WTC11 (cell line): ENCODE data around the gene EEF2.

Experiments used
- MAX ChIP-seq: sonication (generic); formaldehyde crosslinking; IDR thresholded peaks from 2 replicates; pipeline ENCODE4 v1.8.0; 2022; ENCODE audit warnings: mild to moderate bottlenecking, missing genetic modification reagents
- NFE2L1 ChIP-seq: sonication (generic); formaldehyde crosslinking; IDR thresholded peaks from 2 replicates; pipeline ENCODE4 v1.8.1; 2023; ENCODE audit warnings: missing genetic modification reagents
- RELA ChIP-seq: sonication (generic); formaldehyde crosslinking; IDR thresholded peaks from 2 replicates; pipeline ENCODE4 v1.8.1; 2022; ENCODE audit warnings: missing genetic modification reagents, mild to moderate bottlenecking, borderline replicate concordance
- SP1 ChIP-seq: sonication (generic); formaldehyde crosslinking; conservative IDR thresholded peaks from 2 replicates; pipeline ENCODE4 v1.8.1; 2022; ENCODE audit warnings: missing genetic modification reagents
- TF ChIP-seq, protein P1 (sequence below): sonication (generic); formaldehyde crosslinking; conservative IDR thresholded peaks from 2 replicates; pipeline ENCODE4 v1.8.1; 2022; ENCODE audit warnings: mild to moderate bottlenecking, missing genetic modification reagents

- TF ChIP-seq MAX (CRISPR knock-in tag) (no peak), NFE2L1 (CRISPR knock-in tag) (no peak), RELA (no peak), SP1 (CRISPR knock-in tag) (no peak)
- TF ChIP-seq, protein P1, sequence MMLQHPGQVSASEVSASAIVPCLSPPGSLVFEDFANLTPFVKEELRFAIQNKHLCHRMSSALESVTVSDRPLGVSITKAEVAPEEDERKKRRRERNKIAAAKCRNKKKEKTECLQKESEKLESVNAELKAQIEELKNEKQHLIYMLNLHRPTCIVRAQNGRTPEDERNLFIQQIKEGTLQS (CRISPR knock-in tag), result no peak
Observed at GRCh38 chr19:4012092-4012974, 27.1 kb upstream of the EEF2 start.
